ENCODE data around the gene SUGCT. TPM values are rescaled to one million over a fixed set of nuclear protein-coding genes. Genes with fewer than 3 reads are reported as not detected.

Gene SUGCT
- total RNA-seq, 1 donor from 2014 or later: 9.8 TPM

DNA sequence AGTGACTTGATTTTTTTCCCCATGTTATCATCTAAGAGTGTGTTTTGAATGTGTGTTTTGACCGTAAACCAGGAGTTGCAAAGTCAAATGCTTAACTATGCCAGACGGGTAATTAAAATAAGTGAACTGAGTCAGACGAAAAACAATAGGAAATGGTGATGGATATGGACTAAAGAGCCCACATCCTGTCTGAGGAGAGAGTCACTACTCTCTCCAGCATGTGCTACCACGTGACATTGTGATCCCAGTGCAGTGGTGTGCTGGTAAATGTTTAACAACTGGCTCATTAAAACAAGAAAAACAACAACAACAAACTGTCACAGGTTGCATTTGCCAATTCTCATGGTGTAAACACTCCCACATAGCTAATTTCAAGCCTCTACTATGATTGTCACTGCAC is 164.3 kb downstream of the SUGCT start:
- no peak for TF ChIP-seq CTCF (IDR thresholded peaks at IDR 0.05)
- Histone ChIP-seq H3K9me3 (no peaks in the 10 kb centered on the region), H3K36me3 (no peaks in the 10 kb centered on the region), H3K4me3 (no peak overlapping the region), H3K4me1 (peaks cover 0 to 4% of the 10 kb centered on the region in 2 donors), H3K27me3 (no peaks in the 10 kb centered on the region), H3K27ac (no peak overlapping the region)
- DNase-seq (ENCODE audit: low spot score in 2 of 2): no peak
- intact Hi-C loops (cut with DNase I): no loop called here

- H3K36me3 ChIP-seq: no peaks in the 10 kb centered on the region
- H3K4me1 ChIP-seq: peaks cover 0 to 4% of the 10 kb centered on the region in 2 donors
- intact Hi-C loops (cut with DNase I): no loop called here
- no peak for DNase-seq (ENCODE audit: low spot score in 2 of 2)
- TF ChIP-seq CTCF (IDR thresholded peaks at IDR 0.05): no peak
- no peak overlapping the region for H3K4me3 ChIP-seq
- no peaks in the 10 kb centered on the region for H3K9me3 ChIP-seq
- no peak overlapping the region for H3K27ac ChIP-seq
- no peaks in the 10 kb centered on the region for H3K27me3 ChIP-seq
Observed at GRCh38 chr7:40300146-40300670, 165.4 kb downstream of the SUGCT start.

DNA sequence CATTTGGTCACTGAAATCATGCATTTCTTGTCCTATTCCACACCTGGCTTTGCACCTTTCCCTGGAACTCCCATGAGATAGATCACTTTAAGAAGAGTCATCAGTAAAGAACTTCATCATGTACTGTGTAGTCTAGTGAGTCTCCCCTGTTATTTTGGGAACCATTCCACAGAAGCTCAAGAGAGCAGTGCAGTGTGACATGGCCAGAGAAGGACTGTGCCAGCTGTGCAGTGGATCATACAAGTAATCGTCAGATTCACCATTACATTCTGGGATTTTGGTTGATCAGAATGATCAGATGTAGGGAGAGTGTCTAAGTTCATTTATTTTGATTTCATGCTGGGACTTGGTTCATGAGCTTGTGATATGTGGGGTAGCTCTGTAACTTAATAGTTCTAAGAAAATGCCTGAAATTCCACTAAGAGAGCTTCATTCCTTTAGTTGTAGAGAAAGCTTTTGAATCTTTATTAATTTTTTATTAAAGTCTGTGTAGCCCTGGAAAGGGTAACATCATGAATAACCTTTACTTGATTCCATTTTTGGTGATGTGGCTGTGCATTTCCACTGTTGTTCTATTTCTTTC is 166.8 kb downstream of the SUGCT start:
- Histone ChIP-seq H3K27me3 (no peaks in the 10 kb centered on the region), H3K4me1 (peaks cover 0 to 4% of the 10 kb centered on the region in 2 donors), H3K4me3 (no peak overlapping the region), H3K36me3 (no peaks in the 10 kb centered on the region), H3K9me3 (no peaks in the 10 kb centered on the region), H3K27ac (no peak overlapping the region)
- no peak for TF ChIP-seq CTCF (IDR thresholded peaks at IDR 0.05)
- intact Hi-C loops (cut with DNase I): no loop called here
- DNase-seq (ENCODE audit: low spot score in 2 of 2): no peak

DNA sequence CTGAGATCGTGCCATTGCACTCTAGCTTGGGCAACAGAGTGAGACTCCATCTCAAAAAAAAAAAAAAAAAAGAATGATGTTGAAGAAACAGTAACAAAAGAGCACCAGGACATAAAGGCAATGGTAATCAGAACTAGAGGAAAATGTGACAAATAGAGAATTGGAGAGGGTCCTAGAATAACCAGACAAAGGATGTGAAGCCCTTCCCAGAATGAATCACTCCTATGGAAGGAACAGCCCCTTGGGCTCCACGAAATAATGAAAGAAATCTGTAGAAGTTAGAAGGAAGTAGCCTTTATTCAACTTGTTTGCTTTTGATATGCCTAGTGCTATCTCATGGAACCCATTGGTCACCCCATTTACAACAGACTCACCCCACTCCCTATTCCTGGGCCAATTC is 169.2 kb downstream of the SUGCT start:
- no peak for TF ChIP-seq CTCF (IDR thresholded peaks at IDR 0.05)

DNA sequence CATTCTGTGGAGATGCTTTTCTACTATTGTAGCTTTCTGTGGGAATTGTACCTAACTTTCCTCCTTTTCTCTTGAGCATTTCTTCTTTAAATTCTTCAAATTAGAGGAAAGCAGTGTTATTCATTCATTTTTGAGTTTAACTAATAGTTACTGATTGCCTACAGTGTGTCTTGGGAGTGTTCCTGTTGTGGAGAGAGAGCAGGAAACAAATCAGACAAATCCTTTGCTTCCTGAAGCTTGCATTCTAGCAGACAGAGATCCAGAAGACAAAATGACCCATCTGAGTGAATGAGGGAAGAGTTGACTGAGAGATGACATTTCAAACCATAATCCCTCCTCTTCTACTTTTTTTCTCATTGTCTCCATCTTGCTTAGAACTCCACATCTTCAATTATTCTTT is 170.4 kb downstream of the SUGCT start:
- Histone ChIP-seq H3K9me3 (no peaks in the 10 kb centered on the region), H3K4me3 (no peak overlapping the region), H3K27ac (no peak overlapping the region), H3K4me1 (no peaks in the 10 kb centered on the region), H3K36me3 (no peaks in the 10 kb centered on the region), H3K27me3 (no peaks in the 10 kb centered on the region)
- intact Hi-C loops (cut with DNase I): no loop called here
- TF ChIP-seq CTCF (IDR thresholded peaks at IDR 0.05): no peak
- no peak for DNase-seq (ENCODE audit: low spot score in 2 of 2)

More for the DNA sequence above, 169.2 kb downstream of the SUGCT start:
- intact Hi-C loops (cut with DNase I): no loop called here
- Histone ChIP-seq H3K4me1 (no peaks in the 10 kb centered on the region), H3K9me3 (no peaks in the 10 kb centered on the region), H3K36me3 (no peaks in the 10 kb centered on the region), H3K4me3 (no peak overlapping the region), H3K27me3 (no peaks in the 10 kb centered on the region), H3K27ac (no peak overlapping the region)
- DNase-seq (ENCODE audit: low spot score in 2 of 2): no peak

DNA sequence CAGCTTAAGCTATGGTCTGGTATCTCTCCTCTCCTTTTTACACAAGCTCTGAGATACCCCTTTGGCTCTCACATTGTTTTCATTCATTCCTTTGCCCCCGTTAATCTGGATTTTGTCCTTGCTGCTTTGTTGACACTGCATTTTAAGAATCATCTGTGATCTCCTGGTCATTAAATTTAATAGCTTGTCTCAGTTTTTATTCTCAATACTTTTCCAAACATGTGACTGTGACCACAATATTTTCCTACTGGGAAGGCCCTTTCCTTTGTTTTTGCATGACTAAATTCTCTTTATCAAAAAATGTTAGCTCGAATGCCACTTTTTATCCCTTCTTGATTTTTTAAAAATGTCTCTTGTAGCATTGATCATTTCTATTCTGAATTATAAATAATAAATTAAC is 171.2 kb downstream of the SUGCT start:
- Histone ChIP-seq H3K27ac (no peak overlapping the region), H3K9me3 (no peaks in the 10 kb centered on the region), H3K4me3 (no peak overlapping the region), H3K4me1 (no peaks in the 10 kb centered on the region), H3K27me3 (no peaks in the 10 kb centered on the region), H3K36me3 (no peaks in the 10 kb centered on the region)
- TF ChIP-seq CTCF (IDR thresholded peaks at IDR 0.05): no peak
- DNase-seq (ENCODE audit: low spot score in 2 of 2): no peak
- intact Hi-C loops (cut with DNase I): no loop called here
